ENCODE results near the gene SYNGR3.
"Not testable (repeated sequence)": the region's sequence is repeated elsewhere in the genome, so short reads cannot be mapped to it uniquely, and the experiment has no call there.

Gene SYNGR3

GRCh38 chr16:2029350-2029749, 39.6 kb downstream of the SYNGR3 start:
- DNase-seq (ENCODE audit: low spot score): no peak

GRCh38 chr16:2030036-2030435, 40.3 kb downstream of the SYNGR3 start:
- DNase-seq (ENCODE audit: low spot score): no peak

- DNase-seq (ENCODE audit: low spot score): no peak
Measured at GRCh38 chr16:2031081-2031577, 41.4 kb downstream of the SYNGR3 start.

DNA sequence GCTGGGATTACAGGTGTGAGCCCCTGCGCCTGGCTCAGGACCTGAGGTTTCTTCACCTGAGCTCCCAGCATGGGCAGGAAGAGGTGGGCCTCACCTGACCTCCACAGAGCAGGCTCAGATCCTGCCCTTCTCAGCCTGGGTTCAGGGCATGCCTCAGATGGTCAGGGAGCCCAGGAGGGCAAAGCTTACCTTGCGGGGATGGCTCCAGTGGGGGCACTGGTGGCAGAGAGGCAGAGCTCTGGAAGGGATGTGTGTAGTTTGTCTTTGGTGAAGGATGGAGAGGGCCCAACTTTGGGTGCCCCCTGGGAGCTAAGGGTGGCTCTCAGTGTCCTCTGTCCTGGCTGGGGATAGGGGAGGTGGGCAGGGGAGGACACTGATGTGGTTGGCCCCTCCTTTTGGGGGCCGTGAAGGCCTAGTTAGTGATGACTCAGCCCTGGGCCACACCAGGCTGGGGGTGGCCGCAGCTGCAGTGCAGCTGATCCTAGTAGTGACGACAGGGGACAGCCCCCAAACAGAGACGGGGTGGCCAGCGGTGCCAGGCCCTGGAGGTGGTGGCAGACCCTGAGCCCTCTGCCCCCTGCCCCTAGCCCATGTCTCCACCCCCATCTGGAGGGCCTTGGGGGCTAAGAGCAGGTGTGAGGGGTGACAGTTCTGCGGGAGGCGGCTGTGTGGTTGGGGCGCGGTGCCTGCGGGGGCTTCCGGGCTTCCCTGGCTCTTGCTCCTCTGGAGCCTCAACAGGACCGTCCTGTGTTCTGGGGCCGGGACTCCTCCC, 42.7 kb downstream of the SYNGR3 start:
- DNase-seq (ENCODE audit: low spot score): peak; percentile 48

GRCh38 chr16:2033057-2033908, 43.5 kb downstream of the SYNGR3 start:
- peak; percentile 64 for DNase-seq (ENCODE audit: low spot score)

GRCh38 chr16:2033909-2034695, 44.3 kb downstream of the SYNGR3 start:
- DNase-seq (ENCODE audit: low spot score): not testable (repeated sequence)

- no peak for DNase-seq (ENCODE audit: low spot score)
Measured at GRCh38 chr16:2034696-2035430, 45.1 kb downstream of the SYNGR3 start.

- DNase-seq (ENCODE audit: low spot score): peak; percentile 79
Measured at GRCh38 chr16:2035431-2036199, 45.8 kb downstream of the SYNGR3 start.

DNA sequence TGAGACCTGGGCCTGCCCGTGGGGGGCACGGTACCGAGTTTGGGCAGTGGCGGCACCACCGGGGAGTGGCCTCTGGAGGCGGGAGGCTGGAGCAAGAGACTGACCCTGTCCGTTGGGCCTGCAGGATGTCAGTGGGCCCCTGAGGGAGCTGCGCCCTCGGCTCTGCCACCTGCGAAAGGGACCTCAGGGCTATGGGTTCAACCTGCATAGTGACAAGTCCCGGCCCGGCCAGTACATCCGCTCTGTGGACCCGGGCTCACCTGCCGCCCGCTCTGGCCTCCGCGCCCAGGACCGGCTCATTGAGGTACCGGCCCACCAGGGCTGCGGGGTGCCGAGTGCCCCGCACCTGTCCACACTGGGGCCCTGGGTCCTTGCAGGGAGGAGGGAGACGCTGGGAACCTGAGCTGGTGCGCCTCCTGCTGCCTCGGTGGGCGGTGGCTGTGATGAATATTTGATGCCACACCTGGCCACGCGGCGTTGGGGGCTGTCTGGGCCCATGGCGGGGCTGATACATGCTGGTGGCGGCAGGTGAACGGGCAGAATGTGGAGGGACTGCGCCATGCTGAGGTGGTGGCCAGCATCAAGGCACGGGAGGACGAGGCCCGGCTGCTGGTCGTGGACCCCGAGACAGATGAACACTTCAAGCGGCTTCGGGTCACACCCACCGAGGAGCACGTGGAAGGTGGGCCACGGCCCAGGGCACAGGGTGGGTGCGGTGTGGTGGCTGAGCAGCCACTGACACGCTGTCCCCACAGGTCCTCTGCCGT, 46.6 kb downstream of the SYNGR3 start:
- no peak for DNase-seq (ENCODE audit: low spot score)

DNA sequence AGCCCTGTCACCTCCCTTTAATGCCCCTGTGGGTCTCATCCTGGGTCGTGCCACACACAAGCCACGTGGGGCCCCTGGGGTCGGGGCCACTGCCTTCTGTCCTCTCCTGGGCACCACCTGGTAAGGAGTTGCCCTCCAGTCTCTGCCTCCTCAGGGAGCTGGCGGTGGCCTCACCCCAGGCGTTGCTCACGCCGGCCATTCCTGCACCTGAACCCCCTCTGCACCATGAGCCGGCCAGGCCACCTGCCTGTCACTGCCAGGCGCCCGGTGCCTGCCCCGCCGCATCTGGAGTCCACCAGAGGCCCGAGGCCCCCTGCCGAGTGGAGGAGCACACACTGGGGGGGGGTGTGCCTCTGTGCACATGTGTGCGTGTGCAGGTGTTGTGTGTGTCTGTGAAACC, 47.3 kb downstream of the SYNGR3 start:
- no peak for DNase-seq (ENCODE audit: low spot score)

DNA sequence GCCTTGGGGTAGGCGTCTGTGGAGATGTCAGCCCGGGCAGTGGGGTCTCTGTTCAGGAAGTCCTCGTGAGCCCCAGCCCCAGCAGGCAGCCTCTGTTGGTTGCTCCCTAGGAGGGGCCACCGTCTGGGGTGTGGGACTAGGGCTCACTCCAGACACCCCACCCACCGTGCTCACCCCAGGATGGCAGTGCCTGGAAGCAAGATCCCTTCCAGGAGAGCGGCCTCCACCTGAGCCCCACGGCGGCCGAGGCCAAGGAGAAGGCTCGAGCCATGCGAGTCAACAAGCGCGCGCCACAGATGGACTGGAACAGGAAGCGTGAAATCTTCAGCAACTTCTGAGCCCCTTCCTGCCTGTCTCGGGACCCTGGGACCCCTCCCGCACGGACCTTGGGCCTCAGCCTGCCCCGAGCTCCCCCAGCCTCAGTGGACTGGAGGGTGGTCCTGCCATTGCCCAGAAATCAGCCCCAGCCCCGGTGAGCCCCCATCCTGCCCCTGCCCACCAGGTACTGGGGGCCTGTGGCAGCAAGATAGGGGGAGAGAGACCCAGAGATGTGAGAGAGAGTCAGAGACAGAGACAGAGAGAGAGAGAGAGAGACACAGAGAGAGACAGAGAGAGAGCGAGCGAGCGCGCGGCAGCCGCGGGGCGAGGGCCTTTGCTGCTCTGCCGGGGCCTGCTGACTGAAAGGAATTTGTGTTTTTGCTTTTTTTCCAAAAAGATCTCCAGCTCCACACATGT, 48.0 kb downstream of the SYNGR3 start:
- DNase-seq (ENCODE audit: low spot score): no peak

DNA sequence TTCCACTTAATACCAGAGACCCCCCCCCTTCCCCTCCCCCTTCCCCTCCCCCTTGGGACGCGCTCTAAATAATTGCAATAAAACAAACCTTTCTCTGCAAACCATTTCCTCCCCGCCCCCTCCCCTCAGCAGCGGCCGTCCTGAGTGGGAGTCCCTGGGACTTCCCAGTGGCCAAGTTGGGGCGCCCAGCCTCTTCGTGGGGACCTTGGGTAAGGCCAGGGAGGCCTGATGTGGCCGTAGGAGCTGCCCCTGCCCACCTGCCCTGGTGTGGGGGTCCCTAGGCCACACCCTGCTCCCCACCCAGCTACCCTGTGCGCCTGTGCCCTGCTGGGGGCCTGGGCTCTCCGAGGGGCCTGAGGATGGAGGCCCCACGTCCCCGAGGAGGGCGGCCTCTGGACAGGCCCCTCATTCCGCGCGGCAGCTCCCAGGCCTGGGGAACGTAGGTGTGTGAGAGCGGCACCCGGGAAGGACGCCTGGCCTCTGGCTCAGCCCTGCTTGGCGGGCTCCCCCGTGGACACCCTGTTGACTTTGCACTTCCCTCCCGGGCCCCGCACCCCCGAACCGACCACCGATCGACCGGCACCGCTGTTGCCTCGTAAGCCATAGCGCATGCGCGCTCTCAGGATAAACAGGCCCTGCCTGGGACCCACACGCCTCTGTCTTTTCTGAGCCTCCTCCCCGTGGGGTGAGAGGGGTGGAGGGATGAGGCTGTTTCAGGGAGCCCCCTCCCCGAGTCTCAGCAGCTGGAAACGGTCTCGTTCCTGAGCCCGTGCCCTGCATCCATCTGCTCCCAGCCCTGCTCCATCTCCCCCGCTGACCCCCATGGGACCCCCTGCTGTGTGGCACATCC, 48.8 kb downstream of the SYNGR3 start:
- DNase-seq (ENCODE audit: low spot score): no peak

GRCh38 chr16:2039274-2040031, 49.7 kb downstream of the SYNGR3 start:
- DNase-seq (ENCODE audit: low spot score): peak; percentile 89

DNA sequence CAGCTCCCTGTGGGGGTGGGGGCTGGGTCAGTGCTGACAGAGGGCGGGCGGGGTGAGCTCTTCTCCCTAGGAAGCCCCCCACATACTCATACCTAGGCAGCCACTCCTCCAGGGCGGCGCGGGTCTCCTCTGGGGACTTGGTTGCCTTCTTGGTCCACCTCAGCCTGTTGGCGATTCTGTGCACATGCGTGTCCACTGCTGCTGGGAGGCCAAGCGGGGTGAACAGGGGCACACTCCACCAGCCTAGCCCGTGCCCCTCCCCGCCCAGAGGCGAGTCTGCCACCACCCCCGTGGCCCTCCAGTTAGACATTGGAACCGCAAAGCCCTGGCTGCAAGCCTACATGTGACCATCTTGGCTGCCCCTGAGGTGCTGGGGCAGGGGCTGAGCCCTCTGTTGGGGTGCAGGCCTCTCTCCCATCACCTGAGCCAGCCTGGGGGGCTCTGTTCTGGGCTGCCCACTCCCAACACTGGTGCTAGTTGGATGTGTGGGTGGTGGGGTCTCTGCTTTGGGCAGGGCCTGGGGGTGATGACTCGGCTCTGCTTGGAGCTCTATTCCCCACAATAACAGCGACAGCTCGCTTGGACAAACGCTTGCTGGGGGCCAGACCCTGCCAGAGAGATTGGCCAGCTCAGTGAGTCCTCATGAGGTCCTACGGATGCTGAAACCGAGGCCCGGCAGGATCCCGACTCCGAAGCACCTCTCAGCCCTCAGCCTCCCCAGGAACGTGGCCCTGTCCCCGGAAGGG, 50.4 kb downstream of the SYNGR3 start:
- no peak for DNase-seq (ENCODE audit: low spot score)

DNA sequence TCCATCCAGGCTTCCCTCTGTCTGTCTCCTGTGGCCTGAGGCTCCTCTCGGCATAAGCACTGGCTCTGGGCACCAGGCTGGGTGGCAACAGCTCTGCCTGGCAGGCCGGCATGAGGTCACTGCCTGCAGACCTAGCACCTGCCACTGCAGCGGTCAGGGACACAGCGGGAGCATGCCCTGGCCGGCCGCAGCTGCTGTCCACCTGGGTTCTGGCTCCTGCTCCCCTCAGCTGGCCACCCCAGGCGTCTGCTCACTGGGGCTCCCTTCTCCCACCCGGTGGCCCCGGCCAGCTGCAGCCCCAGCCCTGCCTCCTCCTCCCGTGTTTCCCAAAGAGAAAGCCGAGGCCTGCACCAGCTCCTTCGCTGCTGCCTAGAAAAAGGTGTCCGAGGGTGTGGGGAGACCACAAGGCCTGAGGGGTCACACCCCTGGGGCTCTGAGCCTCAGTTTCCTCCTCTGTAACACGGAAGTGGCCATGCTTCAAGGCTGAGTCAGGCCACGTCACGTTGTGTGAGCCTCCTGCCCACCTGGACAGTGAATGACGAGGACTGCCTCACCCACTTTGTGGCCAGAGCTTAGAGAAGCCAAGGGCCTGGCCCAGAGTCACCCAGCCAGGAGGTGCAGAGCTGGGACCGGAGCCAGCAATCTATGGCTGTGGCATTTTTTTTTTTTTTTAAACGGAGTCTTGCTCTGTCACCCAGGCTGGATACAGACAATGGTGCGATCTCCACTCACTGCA, 51.2 kb downstream of the SYNGR3 start:
- no peak for DNase-seq (ENCODE audit: low spot score)
